ENCODE data around the gene PRIMPOL. TPM values are rescaled to one million over a fixed set of nuclear protein-coding genes. Genes with fewer than 3 reads are reported as not detected.

Gene PRIMPOL
- total RNA-seq, 5 donors from 2014 or later (not counting 1 experiment from before 2014, with no cell fraction given), result 11.6 to 14.8 (median 12.4) TPM

DNA sequence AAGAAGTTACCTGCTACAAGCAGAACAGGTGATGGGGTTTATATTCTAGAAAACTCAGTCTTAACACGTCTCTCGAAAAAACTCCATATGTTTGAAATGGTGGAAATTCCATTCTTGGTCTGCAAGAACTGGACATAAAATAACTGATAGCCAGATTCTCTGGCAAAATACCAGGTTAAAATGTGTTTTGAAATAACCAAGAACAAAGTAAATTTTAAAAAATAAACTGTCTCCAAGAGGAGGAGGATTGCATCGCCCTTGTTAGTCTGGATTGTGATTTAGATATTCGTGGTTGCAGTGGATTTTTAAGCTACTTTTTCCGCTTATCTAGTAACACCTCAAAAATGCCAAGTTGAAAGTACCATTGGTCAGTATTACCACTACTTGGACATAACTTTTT lies 43.5 kb downstream of the PRIMPOL start:
- no peak for ATAC-seq (replicated peaks in 1 of 4)
- CTCF ChIA-PET, result no interaction called here

DNA sequence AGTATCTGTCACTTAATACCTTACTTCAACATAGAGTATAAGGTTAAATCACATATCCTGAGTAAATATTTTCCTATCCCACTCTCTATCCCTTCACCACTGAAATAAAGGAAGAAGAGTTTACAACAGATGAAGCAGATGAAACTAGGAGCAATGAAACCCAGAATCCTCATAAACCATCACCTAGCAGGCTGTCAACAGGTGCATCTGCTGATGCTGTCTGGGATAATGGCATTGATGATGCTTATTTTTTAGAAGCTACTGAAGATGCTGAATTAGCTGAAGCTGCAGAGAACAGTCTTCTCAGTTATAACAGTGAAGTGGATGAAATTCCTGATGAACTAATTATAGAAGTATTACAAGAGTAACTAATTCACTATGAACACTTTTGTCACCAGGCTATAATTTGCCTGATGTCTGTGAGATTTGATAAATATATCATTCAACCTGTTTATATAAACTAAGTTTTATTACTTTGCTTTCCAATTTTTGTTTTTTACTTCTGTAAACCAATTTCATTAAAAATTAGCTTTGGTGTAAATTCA lies 44.9 kb downstream of the PRIMPOL start:
- no peak overlapping the region for H3K4me3 ChIP-seq (ENCODE audit: control insufficient read depth in 1 of 2, extremely low read depth in 1 of 2, low read length in 1 of 2)
- CTCF ChIA-PET, result no interaction called here
- Mint-ChIP-seq H3K9me3 (no peaks in the 10 kb centered on the region), H3K36me3 (peaks cover 40% of the 10 kb centered on the region), H3K4me1 (no peaks in the 10 kb centered on the region), H3K27me3 (no peaks in the 10 kb centered on the region), H3K27ac (no peak overlapping the region), H3K4me3 (no peak overlapping the region)
- no peak overlapping the region for H3K27ac ChIP-seq (ENCODE audit: low read length)
- no peaks in the 10 kb centered on the region for H3K4me1 ChIP-seq (ENCODE audit: control insufficient read depth in 1 of 2, extremely low read depth in 1 of 2, insufficient read depth in 2 of 2, low read length in 2 of 2)
- no peaks in the 10 kb centered on the region for H3K27me3 ChIP-seq (replicated peaks in 1 of 2; ENCODE audit: control insufficient read depth in 2 of 2, extremely low read depth in 1 of 2, insufficient read depth in 2 of 2, low read length in 1 of 2)
- ATAC-seq (replicated peaks in 1 of 4) (no peak), DNase-seq (no peak)
- no peaks in the 10 kb centered on the region for H3K36me3 ChIP-seq (ENCODE audit: control insufficient read depth in 2 of 2, extremely low read depth in 1 of 2, insufficient read depth in 1 of 2, low read length in 1 of 2)
- no peaks in the 10 kb centered on the region for H3K9me3 ChIP-seq
- POLR2A ChIA-PET, result no interaction called here

More for the DNA sequence above, 43.5 kb downstream of the PRIMPOL start:
- H3K4me3 ChIP-seq (ENCODE audit: control insufficient read depth in 1 of 2, extremely low read depth in 1 of 2, low read length in 1 of 2), result no peak overlapping the region
- WGBS (ENCODE audit: insufficient coverage), result no CpG with 5 or more reads among the region's 5 CpGs
- Mint-ChIP-seq H3K27me3 (no peaks in the 10 kb centered on the region), H3K4me1 (peaks cover 0 to 4% (median 0%) of the 10 kb centered on the region in 3 donors), H3K27ac (no peak overlapping the region), H3K36me3 (peaks cover 44% of the 10 kb centered on the region), H3K4me3 (no peak overlapping the region), H3K9me3 (no peaks in the 10 kb centered on the region)
- no peak for DNase-seq
- POLR2A ChIA-PET, result no interaction called here
- H3K27ac ChIP-seq (ENCODE audit: low read length), result no peak overlapping the region
- H3K9me3 ChIP-seq, result no peaks in the 10 kb centered on the region
- H3K4me1 ChIP-seq (ENCODE audit: control insufficient read depth in 1 of 2, extremely low read depth in 1 of 2, insufficient read depth in 2 of 2, low read length in 2 of 2), result no peaks in the 10 kb centered on the region
- no peaks in the 10 kb centered on the region for H3K27me3 ChIP-seq (replicated peaks in 1 of 2; ENCODE audit: control insufficient read depth in 2 of 2, extremely low read depth in 1 of 2, insufficient read depth in 2 of 2, low read length in 1 of 2)
- H3K36me3 ChIP-seq (ENCODE audit: control insufficient read depth in 2 of 2, extremely low read depth in 1 of 2, insufficient read depth in 1 of 2, low read length in 1 of 2), result no peaks in the 10 kb centered on the region

DNA sequence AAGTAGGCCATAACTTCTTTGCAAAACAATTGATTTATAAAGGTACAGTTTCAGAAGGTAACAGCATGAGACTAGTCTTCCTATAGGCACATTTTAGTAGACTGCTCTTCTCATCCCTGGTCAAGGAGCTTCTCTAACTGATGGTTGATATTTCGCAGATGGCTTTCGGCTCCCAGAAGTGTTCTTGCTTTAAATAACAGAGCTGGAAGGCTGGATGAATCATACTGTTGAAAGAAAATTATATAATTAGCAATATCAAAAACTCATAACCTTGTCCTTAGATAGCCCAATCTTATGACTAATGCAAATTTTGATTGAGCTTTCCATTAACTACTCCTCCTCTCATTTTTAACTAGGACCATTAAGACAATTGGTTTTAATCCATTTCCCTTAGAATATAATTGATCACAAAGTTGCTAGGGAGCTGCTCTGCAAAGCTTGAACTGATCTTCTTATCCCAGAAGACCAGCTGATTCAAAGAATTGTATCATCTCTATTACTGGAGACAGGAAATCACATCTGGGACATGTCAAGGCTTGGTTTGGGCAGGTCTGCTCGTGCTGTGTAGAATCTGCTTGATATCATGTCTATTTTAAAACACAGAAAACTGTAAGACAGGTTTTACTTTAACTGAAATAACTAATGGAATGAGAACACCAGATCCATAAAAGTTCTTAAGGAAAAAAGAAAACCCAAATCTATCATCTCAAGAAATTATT lies 45.8 kb downstream of the PRIMPOL start:
- H3K4me1 Mint-ChIP-seq, result no peaks in the 10 kb centered on the region
- H3K27me3 ChIP-seq (replicated peaks in 1 of 2; ENCODE audit: control insufficient read depth in 2 of 2, extremely low read depth in 1 of 2, insufficient read depth in 2 of 2, low read length in 1 of 2), result no peaks in the 10 kb centered on the region
- ATAC-seq (replicated peaks in 1 of 4), result no peak
- H3K4me3 ChIP-seq (ENCODE audit: control insufficient read depth in 1 of 2, extremely low read depth in 1 of 2, low read length in 1 of 2), result no peak overlapping the region
- WGBS (ENCODE audit: insufficient coverage), result no CpG with 5 or more reads among the region's 3 CpGs
- ChIA-PET CTCF (no interaction called here), POLR2A (no interaction called here)
- no peaks in the 10 kb centered on the region for H3K4me1 ChIP-seq (ENCODE audit: control insufficient read depth in 1 of 2, extremely low read depth in 1 of 2, insufficient read depth in 2 of 2, low read length in 2 of 2)
- no peak overlapping the region for H3K27ac Mint-ChIP-seq
- H3K27ac ChIP-seq (ENCODE audit: low read length), result no peak overlapping the region
- no peaks in the 10 kb centered on the region for H3K9me3 ChIP-seq
- H3K36me3 ChIP-seq (ENCODE audit: control insufficient read depth in 2 of 2, extremely low read depth in 1 of 2, insufficient read depth in 1 of 2, low read length in 1 of 2), result no peaks in the 10 kb centered on the region
- no peaks in the 10 kb centered on the region for H3K27me3 Mint-ChIP-seq
- DNase-seq, result no peak
- no peaks in the 10 kb centered on the region for H3K9me3 Mint-ChIP-seq
- H3K36me3 Mint-ChIP-seq, result peaks cover 40% of the 10 kb centered on the region
- H3K4me3 Mint-ChIP-seq, result no peak overlapping the region

DNA sequence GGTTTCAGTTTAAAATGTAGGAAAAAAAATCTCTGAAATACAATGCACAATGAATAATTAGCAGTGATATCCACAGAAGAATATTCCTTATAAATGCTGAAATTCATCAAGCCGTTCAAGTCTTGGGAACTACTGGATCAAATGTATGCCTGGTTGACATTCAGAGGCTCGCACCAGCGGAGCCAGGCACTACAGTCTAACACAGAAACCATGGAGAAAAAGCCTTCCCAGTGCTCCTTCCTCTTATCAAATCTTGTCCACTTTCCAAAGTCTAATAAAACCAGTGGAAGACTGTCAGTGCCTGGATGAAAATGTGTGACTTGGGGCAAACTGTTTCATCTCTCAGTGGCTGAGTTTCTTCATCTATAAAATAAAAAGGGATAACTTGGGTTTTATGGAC lies 48.4 kb downstream of the PRIMPOL start:
- H3K4me1 ChIP-seq (ENCODE audit: control insufficient read depth in 1 of 2, extremely low read depth in 1 of 2, insufficient read depth in 2 of 2, low read length in 2 of 2), result no peaks in the 10 kb centered on the region
- H3K27ac ChIP-seq (ENCODE audit: low read length), result no peak overlapping the region
- DNase-seq (no peak), ATAC-seq (replicated peaks in 1 of 4) (no peak)
- H3K4me3 Mint-ChIP-seq, result no peak overlapping the region
- 100% methylated on average over 1 of the region's 3 CpGs for WGBS (ENCODE audit: insufficient coverage)
- H3K27ac Mint-ChIP-seq, result no peak overlapping the region
- POLR2A ChIA-PET, result no interaction called here
- no peaks in the 10 kb centered on the region for H3K9me3 Mint-ChIP-seq
- H3K36me3 Mint-ChIP-seq, result peaks cover 30% of the 10 kb centered on the region
- no peak overlapping the region for H3K4me3 ChIP-seq (ENCODE audit: control insufficient read depth in 1 of 2, extremely low read depth in 1 of 2, low read length in 1 of 2)
- no peaks in the 10 kb centered on the region for H3K9me3 ChIP-seq
- H3K27me3 Mint-ChIP-seq, result no peaks in the 10 kb centered on the region
- CTCF ChIA-PET, result no interaction called here
- no peaks in the 10 kb centered on the region for H3K27me3 ChIP-seq (replicated peaks in 1 of 2; ENCODE audit: control insufficient read depth in 2 of 2, extremely low read depth in 1 of 2, insufficient read depth in 2 of 2, low read length in 1 of 2)
- H3K4me1 Mint-ChIP-seq, result no peaks in the 10 kb centered on the region
- no peaks in the 10 kb centered on the region for H3K36me3 ChIP-seq (ENCODE audit: control insufficient read depth in 2 of 2, extremely low read depth in 1 of 2, insufficient read depth in 1 of 2, low read length in 1 of 2)

DNA sequence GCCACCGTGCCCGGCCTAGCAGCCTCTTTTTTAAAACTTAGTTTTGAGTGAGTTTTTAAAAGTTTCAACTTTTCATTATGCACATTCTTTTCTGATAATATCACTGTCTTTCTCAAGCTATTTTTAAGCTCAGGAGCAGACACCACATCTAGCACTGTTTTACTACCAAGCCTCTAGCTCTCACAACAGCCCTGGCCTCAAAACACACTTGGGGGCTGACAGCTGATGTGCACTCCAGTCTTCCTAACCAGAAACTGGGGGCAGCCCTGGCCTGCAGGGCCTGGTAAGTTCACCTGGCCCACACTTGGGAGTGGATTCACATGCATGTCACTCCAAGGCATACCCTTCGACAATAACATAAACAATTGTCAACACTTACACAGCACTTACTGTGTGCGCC lies 50.4 kb downstream of the PRIMPOL start:
- ATAC-seq (replicated peaks in 1 of 4), result no peak
- POLR2A ChIA-PET, result interaction anchor here in 1 of 2 donors (0.6 kb wide), 1 partner anchor 101 kb away, joined by 3 read pairs; no protein-coding TSS in a partner anchor
- no peaks in the 10 kb centered on the region for H3K9me3 Mint-ChIP-seq

DNA sequence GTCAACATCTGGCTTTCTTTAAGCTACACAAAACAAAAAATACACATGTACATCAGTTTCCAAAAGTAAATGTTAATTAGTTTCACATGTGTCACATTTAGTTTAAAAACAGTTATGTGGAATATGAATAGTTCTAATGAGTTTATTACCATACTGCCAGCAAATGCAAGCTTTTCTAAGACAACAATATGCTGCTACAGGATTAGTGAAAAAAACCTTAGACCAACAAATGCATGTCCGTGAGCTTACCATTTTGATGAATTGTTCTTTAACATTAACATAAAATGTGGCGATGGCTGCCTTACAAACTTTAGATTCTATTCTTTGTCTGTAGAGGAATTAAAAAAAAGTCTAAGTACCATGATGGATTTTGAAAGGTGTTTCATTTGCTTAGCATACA lies 52.6 kb downstream of the PRIMPOL start:
- peaks cover 0 to 9% (median 7%) of the 10 kb centered on the region in 3 donors for H3K4me1 Mint-ChIP-seq
- no peaks in the 10 kb centered on the region for H3K27me3 ChIP-seq (replicated peaks in 1 of 2; ENCODE audit: control insufficient read depth in 2 of 2, extremely low read depth in 1 of 2, insufficient read depth in 2 of 2, low read length in 1 of 2)
- H3K9me3 Mint-ChIP-seq, result no peaks in the 10 kb centered on the region
- H3K27me3 Mint-ChIP-seq, result no peaks in the 10 kb centered on the region
- CTCF ChIA-PET, result no interaction called here
- H3K36me3 ChIP-seq (ENCODE audit: control insufficient read depth in 2 of 2, extremely low read depth in 1 of 2, insufficient read depth in 1 of 2, low read length in 1 of 2), result no peaks in the 10 kb centered on the region
- H3K36me3 Mint-ChIP-seq, result peaks cover 9% of the 10 kb centered on the region
- no peak overlapping the region for H3K4me3 ChIP-seq (ENCODE audit: control insufficient read depth in 1 of 2, extremely low read depth in 1 of 2, low read length in 1 of 2)
- no CpG with 5 or more reads among the region's 2 CpGs for WGBS (ENCODE audit: insufficient coverage)
- POLR2A ChIA-PET, result no interaction called here
- H3K27ac ChIP-seq (ENCODE audit: low read length), result no peak overlapping the region
- DNase-seq, result no peak
- H3K9me3 ChIP-seq, result no peaks in the 10 kb centered on the region
- H3K4me1 ChIP-seq (ENCODE audit: control insufficient read depth in 1 of 2, extremely low read depth in 1 of 2, insufficient read depth in 2 of 2, low read length in 2 of 2), result no peaks in the 10 kb centered on the region
- H3K4me3 Mint-ChIP-seq, result no peak overlapping the region
- no peak overlapping the region for H3K27ac Mint-ChIP-seq
- ATAC-seq (replicated peaks in 1 of 4), result no peak

More for the DNA sequence above, 50.4 kb downstream of the PRIMPOL start:
- WGBS (ENCODE audit: insufficient coverage), result no CpG with 5 or more reads among the region's 4 CpGs
- no peak overlapping the region for H3K4me3 Mint-ChIP-seq
- CTCF ChIA-PET, result no interaction called here
- Histone ChIP-seq H3K36me3 (ENCODE audit: control insufficient read depth in 2 of 2, extremely low read depth in 1 of 2, insufficient read depth in 1 of 2, low read length in 1 of 2) (no peaks in the 10 kb centered on the region), H3K27me3 (replicated peaks in 1 of 2; ENCODE audit: control insufficient read depth in 2 of 2, extremely low read depth in 1 of 2, insufficient read depth in 2 of 2, low read length in 1 of 2) (no peaks in the 10 kb centered on the region), H3K4me3 (ENCODE audit: control insufficient read depth in 1 of 2, extremely low read depth in 1 of 2, low read length in 1 of 2) (no peak overlapping the region), H3K9me3 (no peaks in the 10 kb centered on the region), H3K27ac (ENCODE audit: low read length) (no peak overlapping the region), H3K4me1 (ENCODE audit: control insufficient read depth in 1 of 2, extremely low read depth in 1 of 2, insufficient read depth in 2 of 2, low read length in 2 of 2) (no peaks in the 10 kb centered on the region)
- no peak for DNase-seq
- H3K4me1 Mint-ChIP-seq, result no peaks in the 10 kb centered on the region
- peaks cover 15% of the 10 kb centered on the region for H3K36me3 Mint-ChIP-seq
- no peak overlapping the region for H3K27ac Mint-ChIP-seq
- H3K27me3 Mint-ChIP-seq, result no peaks in the 10 kb centered on the region

Data from T-cell (primary cell).